Esophagus (tissue), 2 donors: Measurements from ENCODE around the gene ENDOD1. TPM values are rescaled to one million over a fixed set of nuclear protein-coding genes. Genes with fewer than 3 reads are reported as not detected.
A peak's percentile ranks its signal among the peaks of the same experiment; 100 is the strongest.

Experiments used
- H3K27ac ChIP-seq, 2 donors: one replicate each; pipeline ENCODE4 v1.5.1; 2013; ENCODE audit warnings: low read depth in 2 of 2, mild to moderate bottlenecking in 2 of 2, inconsistent platforms in 1 of 2, low read length in 1 of 2, moderate library complexity in 1 of 2
- H3K27me3 ChIP-seq, 2 donors: one replicate each; pipeline ENCODE4 v1.6.1; 2013; ENCODE audit warnings: low read length in 2 of 2, control low read depth in 1 of 2, mild to moderate bottlenecking in 1 of 2; ENCODE audit not compliant: insufficient read depth in 2 of 2, control insufficient read depth in 1 of 2
- H3K36me3 ChIP-seq, 2 donors: one replicate each; pipeline ENCODE4 v1.6.1; 2013; ENCODE audit warnings: low read length in 1 of 2; ENCODE audit not compliant: control insufficient read depth in 2 of 2, insufficient read depth in 2 of 2
- H3K4me1 ChIP-seq, 2 donors: one replicate each; pipeline ENCODE4 v1.6.1; 2013; ENCODE audit warnings: low read length in 1 of 2; ENCODE audit not compliant: control insufficient read depth in 2 of 2, insufficient read depth in 2 of 2
- H3K4me3 ChIP-seq, 2 donors: one replicate each; pipeline ENCODE4 v1.5.1; 2013; ENCODE audit warnings: low read length in 2 of 2, mild to moderate bottlenecking in 2 of 2, low read depth in 1 of 2, moderate library complexity in 1 of 2
- H3K9me3 ChIP-seq, 2 donors: one replicate each; pipeline ENCODE4 v1.6.1; 2013; ENCODE audit warnings: mild to moderate bottlenecking in 2 of 2, low read depth in 1 of 2, low read length in 1 of 2, moderate library complexity in 1 of 2; ENCODE audit not compliant: control insufficient read depth in 2 of 2, insufficient read depth in 1 of 2
- WGBS, 2 donors: extraction: QIAGEN DNeasy Blood & Tissue Kit; methylation state at CpG; one replicate each; pipeline ENCODE4 v1.1.7; 2013; 5-methylcytosine and 5-hydroxymethylcytosine counted together
- polyA plus RNA-seq, 2 donors: library from polyadenylated mRNA; stranded (reverse); fragments of 200-250 nt; gene quantifications; one replicate each; pipeline ENCODE4 v1.2.3, GENCODE V29; 2013
- donor health status: healthy with polysubstance abuse.
- donor health status: Bipolar disorder and iron deficiency.

The ENDOD1 gene
- polyA plus RNA-seq, 2 donors, result 7.4 to 17.1 TPM

- H3K27me3 ChIP-seq, result no peaks in the 10 kb centered on the region
- H3K36me3 ChIP-seq, result no peaks in the 10 kb centered on the region
- H3K4me1 ChIP-seq, result peaks cover 3 to 7% of the 10 kb centered on the region in 2 donors
- 29 to 33% methylated on average over 8 of the region's 8 CpGs for whole genome bisulfite sequencing, 2 donors
- no peaks in the 10 kb centered on the region for H3K9me3 ChIP-seq
- no peak overlapping the region for H3K4me3 ChIP-seq
- H3K27ac ChIP-seq, result peak overlapping the region; percentile 5 to 56
Measured at GRCh38 chr11:95074792-95075563, 14.7 kb upstream of the ENDOD1 start.

GRCh38 chr11:95076416-95076815 lies 13.2 kb upstream of the ENDOD1 start:
- Histone ChIP-seq H3K27ac (no peak overlapping the region), H3K27me3 (no peaks in the 10 kb centered on the region), H3K9me3 (no peaks in the 10 kb centered on the region), H3K4me3 (no peak overlapping the region), H3K4me1 (peaks cover 3 to 4% of the 10 kb centered on the region in 2 donors), H3K36me3 (no peaks in the 10 kb centered on the region)
- 6% methylated on average over 1 of the region's 1 CpG for WGBS, 2 donors

GRCh38 chr11:95076981-95077380 lies 12.7 kb upstream of the ENDOD1 start:
- no peaks in the 10 kb centered on the region for H3K36me3 ChIP-seq
- H3K27ac ChIP-seq, result no peak overlapping the region

GRCh38 chr11:95078526-95078925 lies 11.1 kb upstream of the ENDOD1 start:
- H3K27me3 ChIP-seq, result peaks cover 0 to 2% of the 10 kb centered on the region in 2 donors
- H3K4me1 ChIP-seq, result peaks cover 3 to 4% of the 10 kb centered on the region in 2 donors
- H3K9me3 ChIP-seq, result no peaks in the 10 kb centered on the region
- no peak overlapping the region for H3K4me3 ChIP-seq
- no peak overlapping the region for H3K27ac ChIP-seq
- H3K36me3 ChIP-seq, result no peaks in the 10 kb centered on the region
- 89 to 93% methylated on average over 1 of the region's 1 CpG for WGBS, 2 donors

More at GRCh38 chr11:95076981-95077380, 12.7 kb upstream of the ENDOD1 start:
- Histone ChIP-seq H3K9me3 (no peaks in the 10 kb centered on the region), H3K4me3 (no peak overlapping the region), H3K4me1 (peaks cover 3 to 4% of the 10 kb centered on the region in 2 donors), H3K27me3 (no peaks in the 10 kb centered on the region)

GRCh38 chr11:95081010-95081409 lies 8.6 kb upstream of the ENDOD1 start:
- H3K27ac ChIP-seq, result no peak overlapping the region
- H3K4me3 ChIP-seq, result no peak overlapping the region
- H3K27me3 ChIP-seq, result peaks cover 0 to 2% of the 10 kb centered on the region in 2 donors
- no peaks in the 10 kb centered on the region for H3K36me3 ChIP-seq
- WGBS, 2 donors, result 63% methylated on average over 5 of the region's 5 CpGs
- no peaks in the 10 kb centered on the region for H3K4me1 ChIP-seq
- H3K9me3 ChIP-seq, result no peaks in the 10 kb centered on the region

- Histone ChIP-seq H3K9me3 (no peaks in the 10 kb centered on the region), H3K27ac (peak overlapping the region in 1 of 2 donors; percentile 26), H3K4me3 (no peak overlapping the region), H3K27me3 (peaks cover 0 to 2% of the 10 kb centered on the region in 2 donors), H3K36me3 (no peaks in the 10 kb centered on the region), H3K4me1 (no peaks in the 10 kb centered on the region)
- 60 to 65% methylated on average over 4 of the region's 4 CpGs for WGBS, 2 donors
Measured at GRCh38 chr11:95081412-95081811, 8.2 kb upstream of the ENDOD1 start.

GRCh38 chr11:95082576-95083001 lies 7.1 kb upstream of the ENDOD1 start:
- no peaks in the 10 kb centered on the region for H3K36me3 ChIP-seq
- no peak overlapping the region for H3K27ac ChIP-seq
- H3K9me3 ChIP-seq, result no peaks in the 10 kb centered on the region
- H3K27me3 ChIP-seq, result peaks cover 0 to 2% of the 10 kb centered on the region in 2 donors
- no peak overlapping the region for H3K4me3 ChIP-seq
- 89 to 92% methylated on average over 2 of the region's 2 CpGs for WGBS, 2 donors
- H3K4me1 ChIP-seq, result no peaks in the 10 kb centered on the region

GRCh38 chr11:95084509-95084908 lies 5.1 kb upstream of the ENDOD1 start:
- Histone ChIP-seq H3K4me1 (no peaks in the 10 kb centered on the region), H3K9me3 (no peaks in the 10 kb centered on the region), H3K27ac (no peak overlapping the region), H3K4me3 (no peak overlapping the region), H3K27me3 (peaks cover 0 to 2% of the 10 kb centered on the region in 2 donors), H3K36me3 (no peaks in the 10 kb centered on the region)

- H3K36me3 ChIP-seq, result no peaks in the 10 kb centered on the region
- no peak overlapping the region for H3K27ac ChIP-seq
- no peak overlapping the region for H3K4me3 ChIP-seq
- peaks cover 0 to 2% of the 10 kb centered on the region in 2 donors for H3K27me3 ChIP-seq
- H3K4me1 ChIP-seq, result no peaks in the 10 kb centered on the region
- no peaks in the 10 kb centered on the region for H3K9me3 ChIP-seq
- WGBS, 2 donors, result 82 to 89% methylated on average over 3 of the region's 3 CpGs
Measured at GRCh38 chr11:95085117-95085816, 4.4 kb upstream of the ENDOD1 start.
